ENCODE measurements around the gene OSM.
"Not testable (repeated sequence)": the region's sequence is repeated elsewhere in the genome, so short reads cannot be mapped to it uniquely, and the experiment has no call there.

The OSM gene

GRCh38 chr22:30238136-30238535, 28.5 kb downstream of the OSM start:
- no peak for FAIRE-seq
- DNase-seq (ENCODE audit: insufficient read length): no peak
- TF ChIP-seq POLR2AphosphoS5 (IDR thresholded peaks at IDR 0.05; ENCODE audit: low read depth, low read length) (no peak), POLR2A (IDR thresholded peaks at IDR 0.05; ENCODE audit: low read depth, low read length) (no peak), TAF1 (IDR thresholded peaks at IDR 0.05; ENCODE audit: borderline replicate concordance, low read depth, low read length) (no peak)

GRCh38 chr22:30236875-30237274, 29.8 kb downstream of the OSM start:
- TF ChIP-seq TAF1 (IDR thresholded peaks at IDR 0.05; ENCODE audit: borderline replicate concordance, low read depth, low read length) (no peak), POLR2AphosphoS5 (IDR thresholded peaks at IDR 0.05; ENCODE audit: low read depth, low read length) (no peak), POLR2A (IDR thresholded peaks at IDR 0.05; ENCODE audit: low read depth, low read length) (no peak)
- FAIRE-seq: no peak

GRCh38 chr22:30235687-30236170, 30.9 kb downstream of the OSM start:
- FAIRE-seq (no peak), DNase-seq (ENCODE audit: insufficient read length) (no peak)
- TF ChIP-seq POLR2AphosphoS5 (IDR thresholded peaks at IDR 0.05; ENCODE audit: low read depth, low read length) (no peak), POLR2A (IDR thresholded peaks at IDR 0.05; ENCODE audit: low read depth, low read length) (no peak), TAF1 (IDR thresholded peaks at IDR 0.05; ENCODE audit: borderline replicate concordance, low read depth, low read length) (no peak)

More at GRCh38 chr22:30236875-30237274, 29.8 kb downstream of the OSM start:
- DNase-seq (ENCODE audit: insufficient read length): no peak

- FAIRE-seq: no peak
- TF ChIP-seq TAF1 (IDR thresholded peaks at IDR 0.05; ENCODE audit: borderline replicate concordance, low read depth, low read length) (no peak), POLR2AphosphoS5 (IDR thresholded peaks at IDR 0.05; ENCODE audit: low read depth, low read length) (no peak), POLR2A (IDR thresholded peaks at IDR 0.05; ENCODE audit: low read depth, low read length) (no peak)
- DNase-seq (ENCODE audit: insufficient read length): no peak
Observed at GRCh38 chr22:30234786-30235470, 31.7 kb downstream of the OSM start.

GRCh38 chr22:30234325-30234724, 32.3 kb downstream of the OSM start:
- DNase-seq (ENCODE audit: insufficient read length); FAIRE-seq: not testable (repeated sequence)

GRCh38 chr22:30233582-30233981, 33.1 kb downstream of the OSM start:
- DNase-seq (ENCODE audit: insufficient read length): no peak

GRCh38 chr22:30232716-30233218, 33.9 kb downstream of the OSM start:
- DNase-seq (ENCODE audit: insufficient read length) (no peak), FAIRE-seq (no peak)
- TF ChIP-seq TAF1 (IDR thresholded peaks at IDR 0.05; ENCODE audit: borderline replicate concordance, low read depth, low read length): no peak
- no peak for TF ChIP-seq POLR2AphosphoS5 (IDR thresholded peaks at IDR 0.05; ENCODE audit: low read depth, low read length)
- TF ChIP-seq POLR2A (IDR thresholded peaks at IDR 0.05; ENCODE audit: low read depth, low read length): no peak

More at GRCh38 chr22:30233582-30233981, 33.1 kb downstream of the OSM start:
- no peak for FAIRE-seq
- TF ChIP-seq POLR2A (IDR thresholded peaks at IDR 0.05; ENCODE audit: low read depth, low read length): no peak
- TF ChIP-seq POLR2AphosphoS5 (IDR thresholded peaks at IDR 0.05; ENCODE audit: low read depth, low read length): no peak
- no peak for TF ChIP-seq TAF1 (IDR thresholded peaks at IDR 0.05; ENCODE audit: borderline replicate concordance, low read depth, low read length)

- TF ChIP-seq TAF1 (IDR thresholded peaks at IDR 0.05; ENCODE audit: borderline replicate concordance, low read depth, low read length): no peak
- no peak for TF ChIP-seq POLR2A (IDR thresholded peaks at IDR 0.05; ENCODE audit: low read depth, low read length)
- no peak for TF ChIP-seq POLR2AphosphoS5 (IDR thresholded peaks at IDR 0.05; ENCODE audit: low read depth, low read length)
- FAIRE-seq (no peak), DNase-seq (ENCODE audit: insufficient read length) (no peak)
Observed at GRCh38 chr22:30230787-30231461, 35.7 kb downstream of the OSM start.

- TF ChIP-seq POLR2A (IDR thresholded peaks at IDR 0.05; ENCODE audit: low read depth, low read length): no peak
- TF ChIP-seq POLR2AphosphoS5 (IDR thresholded peaks at IDR 0.05; ENCODE audit: low read depth, low read length): no peak
- TF ChIP-seq TAF1 (IDR thresholded peaks at IDR 0.05; ENCODE audit: borderline replicate concordance, low read depth, low read length): no peak
- FAIRE-seq: no peak
- no peak for DNase-seq (ENCODE audit: insufficient read length)
Observed at GRCh38 chr22:30230330-30230729, 36.3 kb downstream of the OSM start.

- DNase-seq (ENCODE audit: insufficient read length) (no peak), FAIRE-seq (no peak)
- TF ChIP-seq POLR2AphosphoS5 (IDR thresholded peaks at IDR 0.05; ENCODE audit: low read depth, low read length) (no peak), TAF1 (IDR thresholded peaks at IDR 0.05; ENCODE audit: borderline replicate concordance, low read depth, low read length) (no peak), POLR2A (IDR thresholded peaks at IDR 0.05; ENCODE audit: low read depth, low read length) (no peak)
Observed at GRCh38 chr22:30228509-30229359, 37.9 kb downstream of the OSM start.

All from GM12892 (cell line).